M059J (cell line): ENCODE results near the gene MAN1A2. TPM values are rescaled to one million over a fixed set of nuclear protein-coding genes. Genes with fewer than 3 reads are reported as not detected.
A peak's percentile ranks its signal among the peaks of the same experiment; 100 is the strongest.

ENCODE experiments used
- DNase-seq: peaks from one replicate; pipeline ENCODE4 v3.0.0-alpha.2; 2012; ENCODE audit warnings: low read depth
- total RNA-seq: library from RNA; depleted of rRNA; stranded (reverse); fragments of >200 nt; shearing (Covaris generic); gene quantifications from 2 replicates; pipeline ENCODE4 v1.2.3, GENCODE V29; 2014

The MAN1A2 gene
- total RNA-seq, 1 experiment from 2014 or later = 20.9 TPM

GRCh38 chr1:117493906-117494305 is 126.7 kb downstream of the MAN1A2 start:
- DNase-seq = no peak

- no peak for DNase-seq
These were observed 127.8 kb downstream of the MAN1A2 start for GRCh38 chr1:117495068-117495467.

GRCh38 chr1:117499071-117499470 is 131.8 kb downstream of the MAN1A2 start:
- peak; percentile 22 for DNase-seq

DNA sequence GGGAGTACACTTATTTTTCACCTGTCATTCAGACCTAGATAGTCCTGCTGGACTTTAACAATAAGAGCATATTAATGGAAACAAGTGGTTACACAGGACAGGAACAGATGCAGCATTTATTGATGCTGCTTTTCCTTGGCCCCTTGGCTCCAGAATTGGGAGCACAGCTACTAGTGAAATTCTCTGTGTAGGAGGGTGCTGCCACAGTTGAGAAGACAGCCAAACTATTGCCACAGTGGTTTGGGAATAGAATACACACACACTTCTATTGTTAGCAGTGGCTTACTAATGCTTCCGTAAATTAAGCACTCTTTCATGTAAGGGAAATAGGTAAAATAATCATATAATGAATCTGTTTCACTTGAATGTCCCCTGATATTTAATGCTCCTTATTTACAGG is 133.3 kb downstream of the MAN1A2 start:
- DNase-seq = no peak

GRCh38 chr1:117501281-117501680 is 134.0 kb downstream of the MAN1A2 start:
- DNase-seq = peak; percentile 78

DNA sequence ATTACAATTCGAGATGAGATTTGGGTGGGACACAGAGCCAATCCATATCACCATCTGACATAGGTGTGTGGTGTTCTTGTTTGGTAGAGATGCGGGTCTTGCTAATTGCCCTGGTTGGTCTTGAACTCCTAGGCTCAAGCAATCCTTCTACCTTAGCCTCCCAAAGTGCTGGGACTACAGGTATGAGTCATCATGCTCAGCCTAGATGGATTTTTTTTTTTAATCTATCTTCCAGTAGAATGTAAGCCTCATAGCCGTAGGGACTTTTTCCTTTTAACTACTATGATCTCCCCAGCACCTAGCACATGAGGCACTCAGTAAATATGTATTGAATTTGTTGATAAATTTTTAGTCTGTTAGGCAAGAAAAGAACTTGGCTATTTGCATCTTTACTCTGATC is 144.0 kb downstream of the MAN1A2 start:
- DNase-seq = peak; percentile 8

DNA sequence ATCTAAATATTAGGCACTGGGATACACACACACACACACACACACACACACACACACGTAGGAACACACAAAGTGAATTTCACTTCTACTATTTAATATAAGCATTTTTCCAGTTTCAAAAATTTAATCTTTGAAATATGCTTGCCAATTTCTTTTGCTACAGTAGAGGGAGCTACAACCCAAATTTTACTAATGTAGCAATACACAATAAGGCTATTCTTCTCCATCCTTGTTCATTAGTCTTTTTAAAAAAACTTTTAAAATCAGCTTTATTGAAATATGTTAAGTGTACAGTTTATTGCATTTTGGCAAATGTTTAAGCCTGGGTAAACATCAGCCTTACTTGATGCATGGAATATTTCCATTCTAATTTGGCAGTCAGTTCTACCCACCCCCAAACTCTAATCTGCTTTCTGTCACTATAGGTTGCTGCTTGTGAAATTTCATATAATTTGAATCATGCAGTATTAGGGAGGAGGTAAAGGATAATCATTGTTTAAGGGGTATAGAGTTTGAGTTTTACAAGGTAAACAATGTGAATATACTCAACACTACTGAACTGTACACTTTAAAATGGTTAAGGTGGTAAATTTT is 145.6 kb downstream of the MAN1A2 start:
- peak; percentile 14 for DNase-seq

DNA sequence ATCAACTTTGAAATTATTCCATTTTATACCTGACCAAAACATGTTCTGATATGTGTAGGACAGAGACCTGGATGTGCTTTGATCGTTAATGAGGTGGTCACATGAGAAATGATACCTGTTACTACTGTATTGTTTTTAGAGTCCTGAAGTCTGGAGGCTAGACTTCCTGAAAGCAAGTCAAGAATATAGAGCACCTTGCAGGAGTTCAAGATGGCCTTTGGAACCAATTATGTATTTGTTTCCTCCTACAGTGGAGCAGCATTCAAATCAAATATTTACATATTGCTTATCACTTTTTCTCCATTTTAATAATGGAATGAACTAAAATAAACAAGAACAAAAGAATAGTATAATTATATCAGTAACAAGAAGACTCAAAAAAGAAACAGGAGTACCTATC is 155.9 kb downstream of the MAN1A2 start:
- DNase-seq = no peak

GRCh38 chr1:117527074-117527473 is 159.8 kb downstream of the MAN1A2 start:
- DNase-seq = no peak

- DNase-seq = peak; percentile 28
These were observed 160.4 kb downstream of the MAN1A2 start for GRCh38 chr1:117527566-117528102.

DNA sequence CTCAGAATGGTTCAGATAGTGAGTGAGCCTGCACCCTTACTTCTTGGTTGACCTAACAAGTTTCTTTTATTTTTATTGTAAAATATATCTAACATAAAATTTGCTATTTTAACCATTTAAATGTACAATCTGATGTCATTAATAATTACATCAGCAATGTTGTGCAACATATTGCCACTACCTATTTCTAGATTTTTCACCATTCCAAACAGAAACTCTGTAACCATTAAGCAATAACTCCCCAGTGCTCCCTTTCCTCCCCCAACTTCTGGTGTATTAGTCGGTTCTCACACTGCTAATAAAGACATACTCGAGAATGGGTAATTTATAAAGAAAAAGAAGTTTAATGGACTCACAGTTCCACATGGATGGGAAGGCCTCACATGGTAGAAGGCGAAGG is 162.4 kb downstream of the MAN1A2 start:
- DNase-seq = no peak

DNA sequence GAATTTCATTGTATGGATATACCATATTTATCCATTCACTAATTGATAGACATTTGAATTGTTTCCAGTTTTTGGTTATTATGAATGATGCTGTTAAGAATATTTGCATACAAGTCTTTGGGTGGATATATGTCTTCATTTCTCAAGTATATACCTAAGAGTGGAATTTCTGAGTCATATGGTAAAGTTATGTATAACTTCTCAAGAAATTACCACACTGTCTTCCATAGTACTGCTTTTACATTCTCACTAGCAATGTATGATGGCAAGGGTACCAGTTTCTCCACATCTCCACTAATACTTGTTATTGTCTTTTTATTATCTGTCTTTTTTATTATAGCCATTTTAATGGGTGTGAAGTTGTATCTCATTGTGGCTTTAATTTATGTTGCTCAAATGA is 164.0 kb downstream of the MAN1A2 start:
- no peak for DNase-seq

DNA sequence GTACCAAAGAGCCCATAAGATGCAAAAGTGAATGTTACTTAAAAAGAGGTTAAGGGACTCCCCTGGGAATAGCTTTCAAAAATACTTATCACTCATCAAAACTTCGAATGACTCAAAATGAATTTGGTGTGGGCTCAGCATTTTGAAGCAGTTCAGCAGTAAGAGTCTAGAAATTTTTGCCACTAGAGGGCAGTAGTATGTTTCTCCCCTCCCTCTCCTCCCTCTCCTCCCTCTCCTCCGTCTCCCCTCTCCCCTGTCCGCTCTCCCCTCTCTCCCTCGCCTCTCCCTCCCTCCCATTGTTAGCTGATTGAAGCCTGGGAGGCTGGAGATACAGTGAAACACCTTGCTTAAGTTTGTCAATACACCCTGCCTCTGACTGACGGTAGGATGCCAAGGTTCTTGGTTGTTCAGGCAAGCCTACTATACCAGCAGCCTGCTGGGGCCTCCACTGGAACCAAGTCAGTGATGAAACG is 167.8 kb downstream of the MAN1A2 start:
- peak; percentile 65 for DNase-seq

DNA sequence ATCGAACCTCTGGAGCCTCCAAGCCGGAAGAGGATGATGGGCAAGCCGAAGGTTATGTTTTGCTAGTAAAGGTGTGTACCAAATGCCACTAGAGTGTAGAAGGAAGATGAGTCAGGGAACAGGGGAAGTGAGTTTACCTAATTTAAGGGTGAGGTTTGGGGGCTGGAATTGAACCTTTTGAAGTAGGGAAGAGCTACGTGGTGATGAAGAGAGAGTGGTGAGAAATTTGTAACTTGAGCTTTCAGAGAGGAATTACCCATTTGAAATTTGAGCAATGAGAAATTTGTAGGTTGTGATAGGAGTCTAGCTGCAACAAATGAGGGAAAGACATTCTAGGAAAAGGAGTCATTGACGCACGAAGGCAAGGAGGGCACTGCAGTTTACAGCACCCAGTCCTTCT is 168.6 kb downstream of the MAN1A2 start:
- DNase-seq = no peak

- no peak for DNase-seq
These were observed 170.2 kb downstream of the MAN1A2 start for GRCh38 chr1:117537291-117537920.

GRCh38 chr1:117540532-117540931 is 173.3 kb downstream of the MAN1A2 start:
- DNase-seq = no peak

DNA sequence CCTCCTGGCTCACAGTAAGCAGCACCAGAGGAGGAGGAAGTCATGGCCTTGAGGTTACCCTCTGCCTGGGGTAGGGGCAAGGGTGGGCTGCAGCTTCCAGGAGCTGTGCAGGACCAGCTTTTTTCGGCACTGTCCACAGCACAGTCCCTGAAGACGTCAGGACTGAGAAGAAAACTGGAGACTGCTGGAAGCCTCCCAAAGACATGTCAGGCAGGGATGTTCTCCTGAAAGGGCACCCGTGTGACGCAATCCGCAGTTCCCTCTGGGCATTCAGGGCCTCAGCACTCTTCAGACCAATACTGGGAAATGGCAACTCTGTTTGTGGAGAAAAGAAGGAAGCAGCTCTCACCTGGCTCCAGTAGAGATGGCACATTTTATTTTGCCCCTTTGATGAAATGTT is 173.8 kb downstream of the MAN1A2 start:
- DNase-seq = peak; percentile 45

GRCh38 chr1:117541585-117541984 is 174.3 kb downstream of the MAN1A2 start:
- no peak for DNase-seq

- DNase-seq = no peak
These were observed 177.4 kb downstream of the MAN1A2 start for GRCh38 chr1:117544509-117545109.

- no peak for DNase-seq
These were observed 179.2 kb downstream of the MAN1A2 start for GRCh38 chr1:117546467-117546866.

DNA sequence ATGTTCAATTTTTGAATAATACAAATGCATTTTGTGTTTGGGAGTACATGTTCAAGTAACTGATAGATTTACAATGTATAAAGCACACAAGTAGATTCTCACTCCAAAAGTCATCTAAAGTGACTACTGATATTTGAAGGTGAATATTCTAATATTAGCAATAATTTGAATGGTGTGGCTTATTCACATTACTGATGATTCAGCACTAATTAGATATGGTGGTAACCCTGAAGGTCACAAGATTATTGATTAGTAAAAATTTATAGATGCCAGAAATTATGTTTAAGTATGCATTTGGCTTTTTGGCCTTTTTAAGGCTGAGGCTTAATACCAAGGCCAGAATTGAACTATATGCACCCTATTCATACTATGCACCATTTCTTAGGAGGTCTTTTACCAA is 186.2 kb downstream of the MAN1A2 start:
- no peak for DNase-seq

- no peak for DNase-seq
These were observed 188.6 kb downstream of the MAN1A2 start for GRCh38 chr1:117555806-117556205.

GRCh38 chr1:117556341-117556740 is 189.1 kb downstream of the MAN1A2 start:
- no peak for DNase-seq
